Adipocyte (in vitro differentiated cells): Measurements from ENCODE around the gene MAN2A2.
"Not testable (repeated sequence)": the region's sequence is repeated elsewhere in the genome, so short reads cannot be mapped to it uniquely, and the experiment has no call there.

Source experiments
- DNase-seq: peaks from one replicate; pipeline ENCODE4 v3.0.0-alpha.2; 2015; ENCODE audit warnings: low read depth
- H3K27me3 ChIP-seq: replicated peaks from 2 replicates; pipeline ENCODE4 v1.7.0; 2013; ENCODE audit warnings: mild to moderate bottlenecking, low read length, moderate library complexity; ENCODE audit not compliant: control insufficient read depth, insufficient read depth
- H3K36me3 ChIP-seq: 2 replicates; pipeline ENCODE4 v1.7.0; 2013; ENCODE audit warnings: low read length, mild to moderate bottlenecking, moderate library complexity; ENCODE audit not compliant: control insufficient read depth, insufficient read depth, severe bottlenecking
- H3K4me1 ChIP-seq: 2 replicates; pipeline ENCODE4 v1.7.0; 2013; ENCODE audit warnings: mild to moderate bottlenecking, low read length, moderate library complexity; ENCODE audit not compliant: control insufficient read depth, insufficient read depth
- H3K4me3 ChIP-seq: 2 replicates; pipeline ENCODE4 v1.7.0; 2013; ENCODE audit warnings: mild to moderate bottlenecking, low read length, moderate library complexity
- H3K9ac ChIP-seq: 2 replicates; pipeline ENCODE4 v1.7.0; 2013; ENCODE audit warnings: mild to moderate bottlenecking, low read length, moderate library complexity
- H3K9me3 ChIP-seq: 2 replicates; pipeline ENCODE4 v1.7.0; 2013; ENCODE audit warnings: mild to moderate bottlenecking, low read length, moderate library complexity; ENCODE audit not compliant: control insufficient read depth

The MAN2A2 gene

GRCh38 chr15:90887037-90887481, 16.0 kb upstream of the MAN2A2 start:
- Histone ChIP-seq H3K27me3 (no peaks in the 10 kb centered on the region), H3K36me3 (peaks cover 14% of the 10 kb centered on the region), H3K9ac (no peak overlapping the region), H3K9me3 (no peaks in the 10 kb centered on the region), H3K4me3 (no peak overlapping the region), H3K4me1 (peaks cover 30% of the 10 kb centered on the region)
- no peak for DNase-seq

GRCh38 chr15:90889313-90889730, 13.8 kb upstream of the MAN2A2 start:
- Histone ChIP-seq H3K4me3 (no peak overlapping the region), H3K27me3 (no peaks in the 10 kb centered on the region), H3K9me3 (no peaks in the 10 kb centered on the region), H3K9ac (no peak overlapping the region), H3K4me1 (peaks cover 19% of the 10 kb centered on the region), H3K36me3 (peaks cover 28% of the 10 kb centered on the region)
- DNase-seq, result no peak

- Histone ChIP-seq H3K36me3 (peaks cover 28% of the 10 kb centered on the region), H3K4me1 (peaks cover 15% of the 10 kb centered on the region), H3K9ac (no peak overlapping the region), H3K9me3 (no peaks in the 10 kb centered on the region), H3K4me3 (no peak overlapping the region), H3K27me3 (no peaks in the 10 kb centered on the region)
- no peak for DNase-seq
These were observed 13.2 kb upstream of the MAN2A2 start for GRCh38 chr15:90889736-90890456.

GRCh38 chr15:90890839-90891238, 12.3 kb upstream of the MAN2A2 start:
- Histone ChIP-seq H3K36me3 (peaks cover 28% of the 10 kb centered on the region), H3K4me1 (peaks cover 5% of the 10 kb centered on the region), H3K27me3 (no peaks in the 10 kb centered on the region), H3K4me3 (no peak overlapping the region), H3K9ac (no peak overlapping the region), H3K9me3 (no peaks in the 10 kb centered on the region)
- no peak for DNase-seq

- no peaks in the 10 kb centered on the region for H3K9me3 ChIP-seq
- H3K4me1 ChIP-seq, result no peaks in the 10 kb centered on the region
- no peak for DNase-seq
- H3K27me3 ChIP-seq, result no peaks in the 10 kb centered on the region
- H3K9ac ChIP-seq, result no peak overlapping the region
- H3K36me3 ChIP-seq, result peaks cover 28% of the 10 kb centered on the region
- H3K4me3 ChIP-seq, result no peak overlapping the region
These were observed 11.7 kb upstream of the MAN2A2 start for GRCh38 chr15:90891346-90891949.

- Histone ChIP-seq H3K9me3 (no peaks in the 10 kb centered on the region), H3K4me3 (no peak overlapping the region), H3K36me3 (peaks cover 28% of the 10 kb centered on the region), H3K4me1 (no peaks in the 10 kb centered on the region), H3K9ac (no peak overlapping the region), H3K27me3 (no peaks in the 10 kb centered on the region)
- DNase-seq, result no peak
These were observed 11.1 kb upstream of the MAN2A2 start for GRCh38 chr15:90892023-90892422.

- no peaks in the 10 kb centered on the region for H3K27me3 ChIP-seq
- no peak overlapping the region for H3K9ac ChIP-seq
- peaks cover 28% of the 10 kb centered on the region for H3K36me3 ChIP-seq
- no peaks in the 10 kb centered on the region for H3K9me3 ChIP-seq
- no peak for DNase-seq
- H3K4me3 ChIP-seq, result no peak overlapping the region
- H3K4me1 ChIP-seq, result no peaks in the 10 kb centered on the region
These were observed 10.5 kb upstream of the MAN2A2 start for GRCh38 chr15:90892498-90893174.

GRCh38 chr15:90893175-90894090, 9.7 kb upstream of the MAN2A2 start:
- Histone ChIP-seq H3K4me1 (no peaks in the 10 kb centered on the region), H3K27me3 (no peaks in the 10 kb centered on the region), H3K4me3 (no peak overlapping the region), H3K36me3 (peaks cover 28% of the 10 kb centered on the region), H3K9me3 (no peaks in the 10 kb centered on the region), H3K9ac (no peak overlapping the region)
- no peak for DNase-seq

- DNase-seq, result no peak
- no peak overlapping the region for H3K4me3 ChIP-seq
- H3K9me3 ChIP-seq, result no peaks in the 10 kb centered on the region
- no peaks in the 10 kb centered on the region for H3K27me3 ChIP-seq
- peaks cover 25% of the 10 kb centered on the region for H3K36me3 ChIP-seq
- H3K4me1 ChIP-seq, result no peaks in the 10 kb centered on the region
- H3K9ac ChIP-seq, result no peak overlapping the region
These were observed 7.5 kb upstream of the MAN2A2 start for GRCh38 chr15:90895571-90896117.

GRCh38 chr15:90897131-90897655, 5.9 kb upstream of the MAN2A2 start:
- not testable (repeated sequence) for H3K9me3 ChIP-seq, H3K4me1 ChIP-seq, DNase-seq, H3K4me3 ChIP-seq, H3K9ac ChIP-seq, H3K27me3 ChIP-seq
- peaks cover 17% of the 10 kb centered on the region for H3K36me3 ChIP-seq
